Smooth muscle cell (in vitro differentiated cells): ENCODE data around the gene HMX1. TPM values are rescaled to one million over a fixed set of nuclear protein-coding genes. Genes with fewer than 3 reads are reported as not detected.

Source experiments
- DNase-seq: peaks from one replicate; lab custom pipeline; 2025; ENCODE audit not compliant: unreplicated experiment; lab: John Stamatoyannopoulos, UW
- H2AFZ ChIP-seq: fragments of 200-600 bp; sonication (generic); 2 replicates; pipeline ENCODE4 v1.6.0; 2016; ENCODE audit warnings: antibody characterized with exemption, low read depth, mild to moderate bottlenecking
- H3F3A ChIP-seq: fragments of 200-600 bp; sonication (generic); 2 replicates; pipeline ENCODE4 v1.6.0; 2017; ENCODE audit warnings: antibody characterized with exemption, low read depth
- H3K27ac ChIP-seq: fragments of 200-600 bp; sonication (generic); 2 replicates; pipeline ENCODE4 v1.5.1; 2016; ENCODE audit warnings: low read depth, mild to moderate bottlenecking
- H3K27me3 ChIP-seq: fragments of 200-600 bp; sonication (generic); 2 replicates; pipeline ENCODE4 v1.6.1; 2016; ENCODE audit warnings: low read depth, mild to moderate bottlenecking
- H3K36me3 ChIP-seq: fragments of 200-600 bp; sonication (generic); 2 replicates; pipeline ENCODE4 v1.5.1; 2016; ENCODE audit warnings: low read depth
- H3K4me1 ChIP-seq: fragments of 200-600 bp; sonication (generic); 2 replicates; pipeline ENCODE4 v1.5.1; 2016; ENCODE audit warnings: low read depth
- H3K4me2 ChIP-seq: fragments of 200-600 bp; sonication (generic); 2 replicates; pipeline ENCODE4 v1.6.0; 2016; ENCODE audit warnings: mild to moderate bottlenecking
- H3K4me3 ChIP-seq: fragments of 200-600 bp; sonication (generic); 2 replicates; pipeline ENCODE4 v1.5.1; 2016; ENCODE audit warnings: mild to moderate bottlenecking
- H3K79me2 ChIP-seq: fragments of 200-600 bp; sonication (generic); 2 replicates; pipeline ENCODE4 v1.6.0; 2016; ENCODE audit warnings: low read depth, mild to moderate bottlenecking
- H3K9ac ChIP-seq: fragments of 200-600 bp; sonication (generic); 2 replicates; pipeline ENCODE4 v1.6.0; 2016; ENCODE audit warnings: low read depth
- H3K9me3 ChIP-seq: fragments of 200-600 bp; sonication (generic); replicated peaks from 2 replicates; pipeline ENCODE4 v1.5.1; 2016; ENCODE audit warnings: low read depth
- H4K20me1 ChIP-seq: fragments of 200-600 bp; sonication (generic); 2 replicates; pipeline ENCODE4 v1.6.0; 2016; ENCODE audit warnings: low read depth
- WGBS: methylation state at CpG from one replicate; pipeline ENCODE4 v1.1.7; 2016; ENCODE audit warnings: low lambda C conversion rate; 5-methylcytosine and 5-hydroxymethylcytosine counted together
- polyA plus RNA-seq: library from polyadenylated mRNA; unstranded; fragments of >200 nt; fragmentation: Nextera tagmentation; extraction: Ambion mirVana; gene quantifications from 2 replicates; pipeline ENCODE4 v1.2.1, GENCODE V29; 2016
- total RNA-seq: library from RNA; depleted of rRNA; stranded (reverse); fragments of >200 nt; gene quantifications from 2 replicates; pipeline ENCODE4 v1.2.3, GENCODE V29; 2014
- TF ChIP-seq, protein P1 (sequence below): fragments of 200-600 bp; sonication (generic); IDR thresholded peaks from 2 replicates; pipeline ENCODE4 v1.5.1; 2017; ENCODE audit warnings: borderline replicate concordance, mild to moderate bottlenecking, antibody characterized with exemption; ENCODE audit not compliant: insufficient read depth, poor library complexity, severe bottlenecking

HMX1 gene
- total and polyA plus RNA-seq, 2 experiments from 2014 or later, result not detected

- Histone ChIP-seq H2AFZ (no peak overlapping the region), H3K4me3 (no peak overlapping the region), H3K27me3 (peaks cover 100% of the 10 kb centered on the region), H3K79me2 (no peaks in the 10 kb centered on the region), H3K9ac (no peak overlapping the region), H3K4me1 (peaks cover 5% of the 10 kb centered on the region), H3K9me3 (no peaks in the 10 kb centered on the region), H3K4me2 (no peak overlapping the region), H3K36me3 (no peaks in the 10 kb centered on the region), H3K27ac (no peak overlapping the region), H3F3A (no peaks in the 10 kb centered on the region), H4K20me1 (no peaks in the 10 kb centered on the region)
- WGBS, result 59% methylated on average over 12 of the region's 12 CpGs
- no peak for DNase-seq
- TF ChIP-seq, protein P1, sequence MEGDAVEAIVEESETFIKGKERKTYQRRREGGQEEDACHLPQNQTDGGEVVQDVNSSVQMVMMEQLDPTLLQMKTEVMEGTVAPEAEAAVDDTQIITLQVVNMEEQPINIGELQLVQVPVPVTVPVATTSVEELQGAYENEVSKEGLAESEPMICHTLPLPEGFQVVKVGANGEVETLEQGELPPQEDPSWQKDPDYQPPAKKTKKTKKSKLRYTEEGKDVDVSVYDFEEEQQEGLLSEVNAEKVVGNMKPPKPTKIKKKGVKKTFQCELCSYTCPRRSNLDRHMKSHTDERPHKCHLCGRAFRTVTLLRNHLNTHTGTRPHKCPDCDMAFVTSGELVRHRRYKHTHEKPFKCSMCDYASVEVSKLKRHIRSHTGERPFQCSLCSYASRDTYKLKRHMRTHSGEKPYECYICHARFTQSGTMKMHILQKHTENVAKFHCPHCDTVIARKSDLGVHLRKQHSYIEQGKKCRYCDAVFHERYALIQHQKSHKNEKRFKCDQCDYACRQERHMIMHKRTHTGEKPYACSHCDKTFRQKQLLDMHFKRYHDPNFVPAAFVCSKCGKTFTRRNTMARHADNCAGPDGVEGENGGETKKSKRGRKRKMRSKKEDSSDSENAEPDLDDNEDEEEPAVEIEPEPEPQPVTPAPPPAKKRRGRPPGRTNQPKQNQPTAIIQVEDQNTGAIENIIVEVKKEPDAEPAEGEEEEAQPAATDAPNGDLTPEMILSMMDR, result no peak
Measured at GRCh38 chr4:8866421-8866820, 5.2 kb downstream of the HMX1 start.

DNA sequence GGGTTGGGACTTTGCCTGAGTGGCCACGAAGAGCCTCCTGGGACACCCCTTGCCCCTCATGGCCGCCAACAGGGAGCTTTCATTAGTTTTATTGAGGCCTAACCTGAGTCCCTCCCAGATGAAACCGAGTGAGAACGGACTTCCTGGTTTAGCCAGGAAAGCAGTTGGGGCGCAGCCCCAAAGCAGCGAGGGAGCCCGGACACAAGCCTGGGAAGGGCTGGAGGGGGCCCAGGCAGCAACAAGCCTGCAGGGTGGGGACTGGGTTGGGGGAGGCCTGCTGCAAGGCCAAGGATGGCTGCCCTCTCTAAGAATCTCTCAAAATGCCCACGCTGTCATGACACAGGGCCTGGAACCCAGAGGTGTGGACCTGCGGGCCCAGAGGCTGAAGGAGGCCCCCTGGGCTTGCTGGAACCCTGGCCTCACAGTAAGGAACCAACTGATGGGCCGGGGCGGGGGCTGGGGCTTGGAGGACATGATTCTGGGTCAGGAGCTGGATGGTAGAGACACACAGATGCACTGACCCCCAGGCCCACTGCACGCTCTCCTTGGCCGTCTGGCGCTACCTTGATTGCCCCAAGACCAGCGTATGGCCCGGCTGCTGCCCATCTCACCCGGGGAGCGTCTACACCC lies 5.8 kb downstream of the HMX1 start:
- H3K9me3 ChIP-seq, result no peaks in the 10 kb centered on the region
- TF ChIP-seq, protein P1, result no peak
- 76% methylated on average over 18 of the region's 18 CpGs for WGBS
- H3K27me3 ChIP-seq, result peaks cover 100% of the 10 kb centered on the region
- H3K36me3 ChIP-seq, result no peaks in the 10 kb centered on the region
- no peak overlapping the region for H3K4me2 ChIP-seq
- no peaks in the 10 kb centered on the region for H3K79me2 ChIP-seq
- no peaks in the 10 kb centered on the region for H3F3A ChIP-seq
- no peak overlapping the region for H3K27ac ChIP-seq
- no peak for DNase-seq
- peaks cover 9% of the 10 kb centered on the region for H3K4me1 ChIP-seq
- H3K4me3 ChIP-seq, result no peak overlapping the region
- no peak overlapping the region for H3K9ac ChIP-seq
- H4K20me1 ChIP-seq, result no peaks in the 10 kb centered on the region
- no peak overlapping the region for H2AFZ ChIP-seq

DNA sequence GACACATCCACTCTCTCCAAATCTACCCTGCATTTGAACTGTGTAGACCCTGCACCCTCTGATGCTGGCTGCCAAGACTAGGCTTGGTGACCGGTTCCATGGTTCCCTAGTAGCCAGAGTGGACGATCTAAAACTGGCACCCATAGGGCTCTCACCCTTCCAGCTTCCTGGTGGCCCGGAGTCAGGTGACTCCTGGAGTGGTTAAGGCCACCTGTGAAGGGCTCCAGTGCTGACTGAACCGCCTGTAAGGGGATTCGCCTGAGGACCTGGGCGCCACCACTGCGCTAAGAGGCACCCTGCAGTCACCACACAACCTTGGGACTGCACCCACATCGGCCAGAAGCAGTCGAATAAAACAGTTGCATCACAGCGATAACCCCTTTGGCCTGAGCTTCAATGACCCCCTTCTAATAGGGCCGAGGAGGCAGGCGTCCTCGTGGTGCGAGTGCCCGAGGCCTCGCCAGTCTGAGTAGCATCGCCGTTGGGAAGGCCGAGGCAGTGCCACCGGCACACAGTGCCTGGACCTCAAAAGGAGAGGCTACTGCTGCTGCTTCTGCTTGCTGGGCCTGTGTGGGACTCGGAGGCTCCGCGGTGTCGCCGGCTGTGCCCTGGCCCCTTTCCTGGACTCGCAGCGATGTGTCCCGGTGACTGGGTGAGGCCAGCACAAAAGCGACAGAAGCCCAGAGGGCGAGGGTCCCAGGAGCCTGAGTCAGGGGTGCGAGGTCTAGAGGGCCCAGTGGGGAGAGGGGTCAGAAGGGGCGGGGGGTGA lies 6.5 kb downstream of the HMX1 start:
- H3K4me2 ChIP-seq, result no peak overlapping the region
- no peaks in the 10 kb centered on the region for H3K36me3 ChIP-seq
- H3K79me2 ChIP-seq, result no peaks in the 10 kb centered on the region
- H3F3A ChIP-seq, result no peaks in the 10 kb centered on the region
- no peaks in the 10 kb centered on the region for H3K9me3 ChIP-seq
- WGBS, result 76% methylated on average over 32 of the region's 32 CpGs
- no peak for DNase-seq
- H3K27ac ChIP-seq, result no peak overlapping the region
- H2AFZ ChIP-seq, result no peak overlapping the region
- H3K4me3 ChIP-seq, result no peak overlapping the region
- no peaks in the 10 kb centered on the region for H4K20me1 ChIP-seq
- no peak overlapping the region for H3K9ac ChIP-seq
- TF ChIP-seq, protein P1, result no peak
- H3K4me1 ChIP-seq, result peaks cover 9% of the 10 kb centered on the region
- peaks cover 100% of the 10 kb centered on the region for H3K27me3 ChIP-seq
